ENCODE measurements around the gene PLEKHG7.

GRCh38 chr12:92747151-92747550 is 44.4 kb downstream of the PLEKHG7 start:
- TF ChIP-seq FOSL1 (IDR thresholded peaks at IDR 0.05; ENCODE audit: insufficient read depth, low read depth, low read length), result no peak
- TF ChIP-seq PHF8 (conservative IDR thresholded peaks at IDR 0.05; ENCODE audit: low read depth, low read length), result no peak

Data from H1 (cell line).